ENCODE measurements around the gene ITGB5.

GRCh38 chr3:124762661-124763011 lies 124.5 kb downstream of the ITGB5 start:
- no peak for TF ChIP-seq PATZ1 (CRISPR knock-in tag; IDR thresholded peaks at IDR 0.05; ENCODE audit: borderline replicate concordance)
- TF ChIP-seq TSHZ2 (CRISPR knock-in tag; IDR thresholded peaks at IDR 0.05): no peak
- TF ChIP-seq TOX (CRISPR knock-in tag; IDR thresholded peaks at IDR 0.05; ENCODE audit: borderline replicate concordance): no peak
- TF ChIP-seq TCF4 (CRISPR knock-in tag; IDR thresholded peaks at IDR 0.05; ENCODE audit: borderline replicate concordance): no peak
- TF ChIP-seq ZFP30 (CRISPR knock-in tag; IDR thresholded peaks at IDR 0.05): no peak
- TF ChIP-seq RARB (CRISPR knock-in tag; IDR thresholded peaks at IDR 0.05): no peak
- TF ChIP-seq CSRNP3 (CRISPR knock-in tag; IDR thresholded peaks at IDR 0.05): no peak
- no peak for TF ChIP-seq OSR1 (CRISPR knock-in tag; IDR thresholded peaks at IDR 0.05)

All from SK-N-SH treated with all-trans-retinoic acid at 6 μM for 48 hours (cell line).